ENCODE results near the gene CUL9.
A peak's percentile ranks its signal among the peaks of the same experiment; 100 is the strongest.

The CUL9 gene

DNA sequence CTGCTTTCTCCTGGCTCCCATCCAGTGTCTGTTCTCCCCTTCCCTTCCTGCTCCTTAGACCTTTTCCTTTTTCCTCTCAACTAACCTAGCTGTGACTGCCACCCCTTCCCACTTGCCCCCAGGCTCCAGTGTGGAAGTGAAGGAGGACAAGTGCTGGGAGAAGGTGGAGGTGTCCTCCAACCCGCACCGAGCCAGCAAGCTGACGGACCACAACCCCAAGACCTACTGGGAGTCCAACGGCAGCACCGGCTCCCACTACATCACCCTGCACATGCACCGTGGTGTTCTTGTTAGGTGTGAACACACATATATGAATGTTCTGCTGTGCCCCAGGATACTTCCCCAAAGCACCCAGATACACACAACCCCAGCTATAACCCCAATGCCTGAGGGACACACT is 18.5 kb downstream of the CUL9 start:
- DNase-seq (ENCODE audit: low read depth) = no peak

DNA sequence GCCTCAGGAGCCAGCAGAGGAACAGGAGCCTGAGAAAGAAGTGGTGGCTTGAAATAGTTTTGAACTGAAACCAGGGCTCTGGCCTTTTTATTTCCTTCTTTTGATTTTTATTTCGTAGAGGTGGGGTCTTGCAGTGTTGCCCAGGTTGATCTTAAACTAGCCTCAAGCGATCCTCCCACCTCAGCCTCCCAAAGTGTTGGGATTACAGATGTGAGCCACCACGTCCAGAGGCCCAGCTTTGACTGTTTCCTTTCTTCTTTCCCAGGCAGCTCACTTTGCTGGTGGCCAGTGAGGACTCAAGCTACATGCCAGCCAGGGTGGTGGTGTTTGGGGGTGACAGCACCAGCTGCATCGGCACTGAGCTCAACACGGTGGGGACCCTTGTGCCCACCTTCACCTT is 20.5 kb downstream of the CUL9 start:
- no peak for DNase-seq (ENCODE audit: low read depth)

DNA sequence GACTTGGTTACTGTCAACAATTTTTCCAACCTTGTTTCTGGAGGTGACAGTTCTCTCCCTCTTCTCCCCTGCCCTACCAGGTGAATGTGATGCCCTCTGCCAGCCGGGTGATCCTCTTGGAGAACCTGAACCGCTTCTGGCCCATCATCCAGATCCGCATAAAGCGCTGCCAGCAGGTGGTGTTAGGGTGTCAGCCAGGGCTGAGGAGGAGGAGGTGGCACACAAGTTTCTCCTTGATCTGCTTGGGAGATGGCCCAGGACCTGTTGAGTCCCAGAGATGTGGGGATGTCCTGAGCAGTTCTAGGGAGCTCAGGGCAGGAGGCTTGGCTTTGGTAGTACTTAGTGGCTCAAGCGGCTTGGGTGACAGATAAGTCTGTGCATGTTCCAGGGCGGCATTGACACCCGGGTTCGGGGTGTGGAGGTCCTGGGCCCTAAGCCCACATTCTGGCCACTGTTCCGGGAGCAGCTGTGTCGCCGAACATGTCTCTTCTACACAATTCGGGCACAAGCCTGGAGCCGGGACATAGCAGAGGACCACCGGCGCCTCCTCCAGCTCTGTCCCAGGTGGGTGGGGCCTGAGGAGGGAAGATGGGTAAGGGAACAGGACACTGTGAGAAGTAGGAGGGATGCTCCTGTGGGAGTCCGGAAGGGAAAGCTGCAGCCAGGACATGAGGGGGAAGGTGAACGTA is 21.2 kb downstream of the CUL9 start:
- no peak for DNase-seq (ENCODE audit: low read depth)

DNA sequence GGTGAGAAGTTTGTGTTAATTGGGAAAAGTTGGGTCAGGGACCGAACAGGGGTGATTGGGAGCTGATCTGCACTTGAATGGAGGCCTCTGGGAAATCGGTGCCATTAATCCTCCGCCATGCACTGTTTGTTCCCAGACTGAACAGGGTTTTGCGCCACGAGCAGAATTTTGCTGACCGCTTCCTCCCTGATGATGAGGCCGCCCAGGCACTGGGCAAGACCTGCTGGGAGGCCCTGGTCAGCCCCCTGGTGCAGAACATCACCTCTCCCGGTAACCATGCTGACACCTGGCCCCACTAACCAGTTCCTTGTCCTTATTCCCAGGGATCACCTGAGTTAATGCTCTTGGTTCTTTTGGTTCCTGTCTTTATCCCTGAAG is 21.7 kb downstream of the CUL9 start:
- DNase-seq (ENCODE audit: low read depth) = no peak

DNA sequence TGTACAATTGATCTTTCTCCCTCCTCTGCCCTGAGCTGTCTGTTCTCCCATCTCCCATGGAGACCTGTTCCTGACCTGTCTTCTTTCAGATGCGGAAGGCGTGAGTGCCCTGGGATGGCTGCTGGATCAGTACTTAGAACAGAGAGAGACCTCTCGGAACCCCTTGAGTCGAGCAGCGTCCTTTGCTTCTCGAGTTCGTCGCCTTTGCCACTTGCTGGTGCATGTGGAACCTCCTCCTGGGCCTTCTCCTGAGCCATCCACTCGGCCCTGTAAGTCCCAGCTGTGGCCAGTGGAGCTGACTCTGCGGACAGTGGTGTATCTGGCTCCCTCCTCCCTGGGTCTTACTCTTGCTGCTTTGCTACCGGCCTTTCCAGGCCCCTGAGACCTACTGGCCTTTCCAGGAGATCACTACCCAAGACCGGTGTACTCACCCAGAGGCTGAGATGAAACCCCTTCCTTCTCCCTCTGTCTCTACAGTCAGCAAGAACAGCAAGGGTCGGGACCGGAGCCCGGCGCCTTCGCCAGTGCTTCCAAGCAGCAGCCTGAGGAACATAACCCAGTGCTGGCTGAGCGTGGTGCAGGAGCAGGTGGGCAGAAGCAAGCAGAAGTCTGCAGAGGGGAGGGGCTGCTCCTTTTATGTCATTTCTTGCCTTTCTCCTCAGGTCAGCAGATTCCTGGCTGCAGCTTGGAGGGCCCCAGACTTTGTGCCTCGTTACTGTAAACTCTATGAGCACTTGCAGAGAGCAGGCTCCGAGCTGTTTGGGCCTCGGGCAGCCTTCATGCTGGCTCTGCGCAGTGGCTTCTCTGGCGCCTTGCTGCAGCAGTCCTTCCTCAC is 22.5 kb downstream of the CUL9 start:
- no peak for DNase-seq (ENCODE audit: low read depth)

DNA sequence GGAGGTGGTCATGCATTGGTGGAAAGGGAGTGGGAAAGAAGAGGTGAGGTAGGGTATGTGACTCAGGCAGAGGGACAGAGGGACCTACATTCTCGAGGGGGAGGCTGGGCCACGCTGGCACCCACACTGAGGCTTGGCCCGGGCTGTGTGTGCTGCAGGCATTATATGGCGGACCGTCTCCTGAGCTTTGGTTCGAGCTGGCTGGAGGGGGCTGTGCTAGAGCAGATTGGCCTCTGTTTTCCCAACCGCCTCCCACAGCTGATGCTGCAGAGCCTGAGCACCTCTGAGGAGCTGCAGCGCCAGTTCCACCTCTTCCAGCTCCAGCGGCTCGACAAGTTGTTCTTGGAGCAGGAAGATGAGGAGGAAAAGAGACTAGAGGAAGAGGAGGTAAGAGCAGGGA is 23.9 kb downstream of the CUL9 start:
- DNase-seq (ENCODE audit: low read depth) = no peak

DNA sequence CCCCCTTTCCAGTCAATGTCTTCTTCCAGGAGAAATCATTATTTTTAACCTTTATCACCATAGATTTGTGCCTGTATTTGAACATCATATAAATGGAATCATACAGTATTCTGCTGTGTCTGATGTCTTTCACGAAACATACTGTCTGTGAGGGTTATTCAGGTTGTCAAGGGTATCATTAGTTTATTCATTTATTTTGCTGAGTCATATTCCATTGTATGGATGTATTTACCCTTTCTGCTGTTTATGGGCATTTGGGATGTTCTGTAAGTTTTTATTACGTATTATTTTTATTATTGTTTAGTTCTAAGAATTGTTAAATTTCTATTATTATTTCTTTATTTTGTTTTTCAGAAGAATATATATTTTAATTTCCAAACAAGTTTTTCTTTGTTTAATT is 25.3 kb downstream of the CUL9 start:
- no peak for DNase-seq (ENCODE audit: low read depth)

DNA sequence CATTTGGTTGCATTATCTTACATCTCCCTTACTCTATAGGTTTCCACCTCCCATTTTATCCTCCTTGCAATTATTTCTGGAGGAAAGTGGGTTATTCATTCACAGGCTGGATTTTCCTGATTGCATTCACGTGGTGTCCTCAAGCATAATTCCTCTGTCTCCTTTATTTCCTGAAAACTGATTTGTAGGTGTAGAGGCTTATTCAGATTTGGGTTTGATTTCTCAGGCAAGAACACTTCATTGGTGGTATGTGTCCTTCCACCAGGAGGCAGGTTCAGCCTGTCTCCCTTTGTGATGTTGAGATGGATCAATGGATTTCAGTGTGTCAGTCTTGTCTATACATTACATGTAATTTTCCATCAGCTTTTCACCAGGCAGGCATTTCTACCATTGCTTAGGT is 30.0 kb downstream of the CUL9 start:
- DNase-seq (ENCODE audit: low read depth) = no peak

DNA sequence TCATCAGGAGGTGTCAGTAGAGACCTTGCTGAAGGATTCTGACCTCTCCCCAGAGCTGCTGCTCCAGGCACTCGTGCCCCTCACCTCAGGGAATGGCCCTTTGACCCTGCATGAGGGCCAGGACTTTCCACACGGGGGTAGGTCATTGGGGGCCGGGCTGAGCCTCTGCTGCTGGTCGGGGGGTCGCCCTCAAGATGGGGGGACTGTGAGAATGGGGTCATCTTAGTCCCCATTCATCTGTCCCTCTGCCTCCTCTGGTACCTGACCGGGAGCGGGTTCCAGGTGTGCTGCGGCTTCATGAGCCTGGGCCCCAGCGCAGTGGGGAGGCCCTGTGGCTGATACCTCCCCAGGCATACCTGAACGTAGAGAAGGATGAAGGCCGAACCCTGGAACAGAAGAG is 31.4 kb downstream of the CUL9 start:
- DNase-seq (ENCODE audit: low read depth) = no peak

DNA sequence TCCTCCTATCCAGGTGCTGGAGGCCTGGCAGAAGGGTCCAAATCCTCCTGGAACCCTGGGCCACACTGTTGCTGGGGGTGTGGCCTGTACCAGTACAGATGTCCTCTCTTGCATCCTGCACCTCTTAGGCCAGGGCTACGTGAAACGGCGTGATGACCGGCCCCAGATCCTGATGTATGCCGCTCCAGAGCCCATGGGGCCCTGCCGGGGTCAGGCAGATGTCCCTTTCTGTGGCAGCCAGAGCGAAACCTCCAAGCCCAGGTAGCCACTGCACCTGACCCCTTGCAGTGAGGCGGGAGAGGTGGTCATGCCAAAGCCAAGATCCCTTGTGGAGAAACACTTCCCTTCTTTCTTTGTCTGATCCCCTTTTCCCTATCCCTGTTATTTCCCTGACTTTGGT is 33.1 kb downstream of the CUL9 start:
- DNase-seq (ENCODE audit: low read depth) = no peak

DNA sequence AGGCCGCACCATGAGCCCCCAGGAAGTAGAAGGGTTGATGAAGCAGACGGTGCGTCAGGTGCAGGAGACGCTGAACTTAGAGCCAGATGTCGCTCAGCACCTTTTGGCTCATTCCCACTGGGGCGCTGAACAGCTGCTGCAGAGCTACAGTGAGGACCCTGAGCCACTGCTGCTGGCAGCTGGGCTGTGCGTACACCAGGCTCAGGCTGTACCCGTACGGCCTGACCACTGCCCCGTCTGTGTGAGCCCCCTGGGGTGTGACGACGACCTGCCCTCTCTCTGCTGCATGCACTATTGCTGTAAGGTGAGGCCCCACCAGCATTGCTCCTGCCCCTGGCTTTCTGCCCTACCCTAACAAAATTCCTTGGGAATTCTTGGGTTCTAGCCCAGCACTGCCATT is 34.2 kb downstream of the CUL9 start:
- DNase-seq (ENCODE audit: low read depth) = no peak

DNA sequence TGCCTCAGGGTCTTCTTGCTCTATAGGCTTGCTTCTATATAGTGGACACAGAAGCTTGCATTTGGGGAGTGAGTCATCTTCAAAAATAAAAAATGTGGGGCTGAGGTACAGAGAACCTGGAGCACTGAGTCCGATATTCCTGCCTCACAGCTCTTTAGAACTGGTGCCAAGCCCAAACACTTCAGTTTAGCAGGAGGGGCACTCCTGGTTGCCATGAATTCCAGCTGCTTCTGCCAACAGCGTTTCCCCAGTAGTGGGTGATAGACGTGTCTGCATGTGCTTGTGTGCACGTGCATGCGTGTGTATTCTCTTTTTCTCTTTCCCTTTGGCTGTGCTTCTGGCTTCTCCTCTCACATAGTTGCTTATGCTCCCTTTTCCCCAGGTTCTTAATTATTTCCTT is 35.4 kb downstream of the CUL9 start:
- DNase-seq (ENCODE audit: low read depth) = no peak

DNA sequence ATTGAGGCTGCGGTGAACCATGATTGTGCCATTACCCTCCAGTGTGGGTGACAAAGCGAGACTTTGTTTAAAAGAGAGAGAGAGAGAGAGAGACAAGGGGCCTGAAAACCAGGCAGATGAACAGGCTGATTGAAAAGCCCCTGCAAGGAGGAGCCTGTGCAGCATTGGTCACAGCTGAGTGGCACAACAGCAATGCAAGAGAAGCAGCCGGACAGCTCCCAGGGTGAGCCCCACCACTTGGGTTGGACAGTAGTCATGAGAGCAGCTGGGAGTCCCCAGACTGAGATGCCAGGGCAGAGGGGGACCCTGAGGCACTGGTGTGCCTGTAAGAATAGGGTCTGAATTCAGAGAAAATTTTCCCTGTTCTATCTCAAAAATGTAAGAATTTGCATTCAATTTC is 37.1 kb downstream of the CUL9 start:
- no peak for DNase-seq (ENCODE audit: low read depth)

DNA sequence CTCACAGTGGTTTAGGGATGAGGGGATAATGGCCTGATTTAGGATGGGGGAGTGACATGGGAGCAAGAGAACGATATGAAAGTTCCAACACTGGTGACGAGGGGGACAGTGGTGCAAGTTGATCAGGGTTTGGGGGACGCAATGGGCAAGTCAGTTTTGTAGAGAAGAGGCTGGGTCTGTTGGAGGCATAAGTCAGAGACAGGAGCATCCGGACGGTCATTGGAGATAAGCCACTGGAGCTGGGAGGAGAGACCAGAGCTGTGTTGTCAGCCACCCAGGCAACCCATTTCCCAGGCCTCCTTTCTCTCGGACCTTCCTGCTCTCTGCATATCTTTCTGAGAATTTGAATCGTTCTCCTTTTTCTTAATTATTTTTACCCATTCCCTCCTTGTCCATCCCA is 37.8 kb downstream of the CUL9 start:
- DNase-seq (ENCODE audit: low read depth) = no peak

DNA sequence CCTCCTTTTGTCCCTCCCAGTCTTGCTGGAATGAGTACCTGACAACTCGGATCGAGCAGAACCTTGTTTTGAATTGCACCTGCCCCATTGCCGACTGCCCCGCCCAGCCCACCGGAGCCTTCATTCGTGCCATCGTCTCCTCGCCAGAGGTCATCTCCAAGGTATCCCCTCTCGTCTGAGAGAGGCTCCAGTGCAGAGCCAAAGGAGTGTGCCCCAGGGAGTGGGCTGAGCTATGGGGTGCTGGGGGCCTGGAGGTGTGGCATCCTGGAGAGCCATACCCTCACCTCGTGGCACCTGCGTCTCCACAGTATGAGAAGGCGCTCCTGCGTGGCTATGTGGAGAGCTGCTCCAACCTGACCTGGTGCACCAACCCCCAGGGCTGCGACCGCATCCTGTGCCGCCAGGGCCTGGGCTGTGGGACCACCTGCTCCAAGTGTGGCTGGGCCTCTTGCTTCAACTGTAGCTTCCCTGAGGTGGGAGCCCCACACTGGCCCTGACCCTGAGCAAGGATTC is 38.5 kb downstream of the CUL9 start:
- no peak for DNase-seq (ENCODE audit: low read depth)

DNA sequence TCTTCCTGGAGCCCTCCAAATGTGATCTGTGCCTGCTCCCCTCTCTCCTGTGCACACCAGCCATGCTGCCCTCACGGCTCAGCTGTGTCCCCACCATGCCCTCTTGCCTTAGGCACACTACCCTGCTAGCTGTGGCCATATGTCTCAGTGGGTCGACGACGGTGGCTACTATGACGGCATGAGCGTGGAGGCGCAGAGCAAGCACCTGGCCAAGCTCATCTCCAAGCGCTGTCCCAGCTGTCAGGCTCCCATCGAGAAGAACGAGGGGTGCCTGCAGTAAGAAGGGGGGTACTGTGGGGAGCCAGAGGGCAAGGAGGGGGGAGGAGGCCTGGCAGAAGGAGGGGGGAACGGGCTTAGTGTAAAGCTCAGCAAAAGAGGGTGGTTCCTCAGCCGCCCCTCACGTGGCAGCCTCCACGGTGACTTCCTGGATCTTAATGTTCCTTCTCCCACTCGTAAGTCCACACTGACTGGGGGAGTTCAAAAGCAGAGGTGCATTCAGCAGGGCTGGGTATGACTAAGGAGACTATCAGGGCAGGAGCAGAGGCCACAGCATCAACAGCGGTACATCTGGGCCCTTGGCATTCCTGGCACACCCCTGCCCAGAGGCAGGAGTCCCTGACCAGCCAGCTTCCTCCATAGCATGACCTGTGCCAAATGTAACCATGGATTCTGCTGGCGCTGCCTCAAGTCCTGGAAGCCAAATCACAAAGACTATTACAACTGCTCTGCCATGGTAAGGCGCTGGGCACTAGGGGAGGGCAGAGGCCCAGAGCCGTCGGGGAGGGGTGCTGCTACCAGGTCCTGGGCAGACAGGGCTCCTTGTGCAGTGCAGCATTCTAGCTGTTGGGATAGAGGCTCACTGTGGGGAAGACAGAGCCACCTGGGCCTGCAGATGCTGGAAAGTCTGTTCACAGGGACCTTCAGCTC is 39.3 kb downstream of the CUL9 start:
- no peak for DNase-seq (ENCODE audit: low read depth)

DNA sequence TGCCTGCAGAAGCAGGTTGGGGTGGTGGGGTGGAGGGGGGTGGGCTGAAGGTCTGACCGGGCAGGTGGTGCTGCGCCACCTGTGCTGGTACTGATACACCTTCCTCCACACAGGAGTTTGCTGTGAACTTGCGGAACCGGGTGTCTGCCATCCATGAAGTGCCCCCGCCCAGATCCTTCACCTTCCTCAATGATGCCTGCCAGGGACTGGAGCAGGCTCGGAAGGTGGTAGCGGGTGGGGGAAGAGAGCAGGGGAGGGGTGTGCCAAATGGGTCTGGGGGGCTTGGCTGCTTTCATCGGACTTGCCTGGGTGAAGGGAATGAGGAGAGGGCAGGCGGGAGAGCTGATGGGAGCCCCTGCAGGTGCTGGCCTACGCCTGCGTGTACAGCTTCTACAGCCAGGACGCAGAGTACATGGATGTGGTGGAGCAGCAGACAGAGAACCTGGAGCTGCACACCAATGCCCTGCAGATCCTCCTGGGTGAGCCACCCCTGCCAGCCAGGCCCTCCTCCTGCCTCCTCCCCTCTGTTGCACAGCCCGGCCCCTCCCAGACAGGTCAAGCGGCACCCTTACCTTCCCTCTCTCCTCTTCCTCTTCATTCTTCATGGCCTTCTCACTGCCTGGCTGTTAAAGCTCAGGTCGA is 40.5 kb downstream of the CUL9 start:
- DNase-seq (ENCODE audit: low read depth) = no peak

DNA sequence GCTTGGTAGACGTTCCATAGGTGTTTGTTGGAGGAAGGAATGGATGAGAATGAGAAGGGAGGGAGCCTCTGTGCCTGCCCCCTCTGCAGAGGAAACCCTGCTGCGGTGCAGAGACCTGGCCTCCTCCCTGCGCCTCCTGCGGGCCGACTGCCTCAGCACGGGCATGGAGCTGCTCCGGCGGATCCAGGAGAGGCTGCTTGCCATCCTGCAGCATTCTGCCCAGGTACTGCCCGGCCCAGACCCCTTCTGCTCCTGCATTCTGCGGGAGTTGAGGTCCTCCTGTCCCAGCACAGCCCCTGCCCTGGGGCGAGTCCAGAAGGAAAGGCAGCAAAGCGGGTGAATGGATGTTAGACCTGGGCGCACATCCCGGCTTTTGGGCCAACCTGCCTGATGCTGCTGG is 41.2 kb downstream of the CUL9 start:
- no peak for DNase-seq (ENCODE audit: low read depth)

DNA sequence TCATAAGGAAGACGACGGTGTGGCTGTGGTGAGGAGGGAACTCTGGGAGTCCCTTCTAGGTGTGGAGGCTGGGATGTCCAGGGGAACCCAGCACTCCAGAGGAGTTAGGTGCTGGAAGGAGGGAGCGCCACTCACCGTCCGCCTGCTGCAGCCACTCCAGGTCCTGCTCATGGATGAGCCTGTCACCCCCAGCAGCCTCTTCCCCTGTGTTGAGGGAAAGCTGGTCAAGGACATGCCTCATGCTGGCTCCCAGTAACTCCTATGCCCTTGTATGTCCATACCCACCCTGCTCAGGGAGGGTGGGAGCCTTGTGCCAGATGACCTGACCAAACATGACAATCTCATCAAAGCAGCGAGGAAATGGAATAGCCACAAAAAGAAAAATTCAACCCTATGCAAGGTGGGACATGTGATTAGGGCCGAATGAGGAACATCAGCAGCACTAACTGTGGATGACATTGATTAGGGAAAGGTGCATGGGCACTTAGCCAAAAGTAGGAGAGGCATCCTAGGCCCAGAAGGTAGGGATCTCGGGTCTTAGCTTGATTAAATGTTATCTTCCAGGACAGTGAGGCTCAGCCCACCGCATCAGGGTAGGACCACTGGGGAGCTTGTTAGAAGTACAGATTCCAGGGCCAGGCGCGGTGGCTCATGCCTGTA is 44.3 kb downstream of the CUL9 start:
- DNase-seq (ENCODE audit: low read depth) = no peak

DNA sequence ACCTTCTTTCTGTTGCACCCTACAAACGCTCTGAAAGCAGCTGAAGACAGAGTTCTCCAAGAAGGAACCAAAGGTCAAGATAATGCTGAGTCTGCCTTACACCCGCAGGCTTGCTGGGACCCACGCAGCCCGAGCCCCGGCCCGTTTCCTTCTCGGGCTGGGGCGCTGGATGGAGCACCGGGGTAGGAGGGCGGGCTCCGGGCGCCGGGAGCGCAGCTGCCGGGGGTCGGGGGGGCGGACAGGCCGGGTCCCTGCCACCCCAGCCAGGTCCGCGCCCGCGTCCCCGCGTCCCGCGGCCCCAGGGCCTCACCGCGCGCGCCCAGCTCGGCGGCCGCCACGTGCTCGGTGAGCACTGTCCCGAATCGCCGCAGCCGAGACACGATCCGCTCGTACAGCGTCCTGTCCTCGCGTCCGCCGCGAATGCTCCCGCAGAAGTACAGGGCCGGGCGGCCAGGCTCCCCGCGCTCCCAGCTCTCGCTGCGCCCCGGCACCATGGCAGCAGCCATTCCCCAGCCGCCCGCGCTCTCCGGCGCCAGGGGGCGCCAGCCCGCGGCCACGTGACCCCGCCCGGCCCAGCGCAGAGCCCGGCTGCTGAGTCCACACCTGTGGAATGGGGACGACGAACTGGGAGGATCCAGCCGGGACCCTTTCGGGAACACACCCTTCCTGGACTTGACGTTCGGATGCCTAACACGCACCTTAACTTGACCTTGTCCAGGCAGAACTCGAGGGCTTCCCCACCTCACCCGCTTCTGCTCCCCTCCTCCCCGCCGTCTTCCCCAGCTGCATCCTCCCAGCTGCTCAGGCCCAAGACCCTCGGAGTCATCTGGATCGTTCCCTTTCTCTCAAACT is 47.2 kb downstream of the CUL9 start, which contains the start of gene DNPH1:
TSS of gene DNPH1 (minus strand) at position 531 of the 852 bp plus-strand sequence. CDS start at position 506, 25 bp downstream.
- DNase-seq (ENCODE audit: low read depth) = peak; percentile 44

Measured in stromal cell of bone marrow (primary cell).